ENCODE measurements around the gene ACTR3. TPM values are rescaled to one million over a fixed set of nuclear protein-coding genes. Genes with fewer than 3 reads are reported as not detected.

The ACTR3 gene
- total RNA-seq, 1 experiment from 2014 or later, result 393 TPM

GRCh38 chr2:113876503-113877387, 13.1 kb upstream of the ACTR3 start:
- peak; percentile 96 for DNase-seq (ENCODE audit: low read depth)

GRCh38 chr2:113877711-113878598, 11.9 kb upstream of the ACTR3 start:
- peak; percentile 74 for DNase-seq (ENCODE audit: low read depth)

GRCh38 chr2:113878743-113879142, 11.1 kb upstream of the ACTR3 start:
- DNase-seq (ENCODE audit: low read depth), result no peak

GRCh38 chr2:113879457-113879856, 10.4 kb upstream of the ACTR3 start:
- no peak for DNase-seq (ENCODE audit: low read depth)

DNA sequence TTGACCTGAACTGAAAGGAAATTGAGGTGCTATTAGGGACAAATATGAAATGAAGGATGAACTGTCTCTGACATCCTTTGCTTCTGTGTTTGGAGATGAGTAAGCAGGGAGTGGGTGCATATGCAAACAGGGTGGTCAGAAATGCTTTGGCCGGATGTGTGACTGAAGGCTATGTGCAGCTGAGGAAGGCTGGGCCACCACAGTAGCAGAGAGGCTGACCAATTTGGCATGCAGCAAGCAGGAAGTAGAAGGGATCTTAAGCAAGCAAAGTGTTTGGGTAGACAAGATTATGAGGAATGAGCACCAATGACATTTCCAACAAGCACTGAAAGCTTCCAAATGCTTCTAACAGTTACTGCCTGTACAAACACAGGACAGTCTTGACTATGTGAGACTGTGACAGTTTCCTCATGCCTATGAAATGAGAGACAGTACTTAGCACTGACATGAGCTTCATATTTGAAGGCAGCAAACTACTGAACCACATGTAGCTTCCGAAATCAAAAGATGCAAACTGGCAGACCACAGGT, 3.3 kb upstream of the ACTR3 start:
- DNase-seq (ENCODE audit: low read depth), result peak; percentile 83

- DNase-seq (ENCODE audit: low read depth), result no peak
These were observed 2.7 kb upstream of the ACTR3 start for GRCh38 chr2:113887009-113887792.

- DNase-seq (ENCODE audit: low read depth), result no peak
These were observed 1.0 kb upstream of the ACTR3 start for GRCh38 chr2:113888641-113889470.

- DNase-seq (ENCODE audit: low read depth), result peak; percentile 84
These were observed 655 bp downstream of the ACTR3 start for GRCh38 chr2:113890253-113891235.

- no peak for DNase-seq (ENCODE audit: low read depth)
These were observed 1.5 kb downstream of the ACTR3 start for GRCh38 chr2:113891265-113891959.

DNA sequence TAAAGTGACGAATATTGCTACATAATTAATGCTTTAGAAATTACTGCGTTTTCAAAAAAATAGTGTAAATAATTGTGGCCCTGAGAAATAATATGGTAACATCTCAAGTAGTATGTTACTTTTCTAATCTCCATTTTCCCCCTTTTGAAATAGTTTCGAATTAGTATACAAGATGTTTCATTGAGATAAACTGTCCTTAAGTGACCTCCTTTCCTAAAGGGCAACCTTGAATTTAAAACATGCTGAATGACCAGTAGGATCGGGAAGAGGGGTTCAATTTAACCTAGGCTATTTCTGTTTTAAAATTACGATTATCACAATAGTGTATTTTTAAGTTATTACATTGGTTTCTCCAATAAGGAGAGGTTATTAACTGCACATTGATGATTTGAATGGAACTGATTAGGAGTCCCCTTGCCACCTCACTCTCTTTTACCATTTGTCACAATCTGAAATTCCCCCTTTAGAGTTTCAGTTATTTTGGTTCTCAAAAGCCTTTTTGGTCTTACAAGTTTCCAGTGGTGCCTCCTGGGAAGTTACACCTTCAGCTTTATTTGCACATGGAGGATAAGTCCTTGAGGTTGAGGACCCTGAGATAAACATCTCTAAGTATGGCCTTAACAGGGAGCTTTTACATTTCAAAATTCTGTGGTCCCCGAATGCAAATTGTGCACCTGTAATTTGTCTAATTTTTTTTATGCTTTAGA, 2.3 kb downstream of the ACTR3 start:
- DNase-seq (ENCODE audit: low read depth), result no peak

- DNase-seq (ENCODE audit: low read depth), result peak; percentile 89
These were observed 4.4 kb downstream of the ACTR3 start for GRCh38 chr2:113894156-113894743.

- no peak for DNase-seq (ENCODE audit: low read depth)
These were observed 5.4 kb downstream of the ACTR3 start for GRCh38 chr2:113895301-113895700.

- DNase-seq (ENCODE audit: low read depth), result no peak
These were observed 6.1 kb downstream of the ACTR3 start for GRCh38 chr2:113895819-113896563.

GRCh38 chr2:113896791-113897190, 6.9 kb downstream of the ACTR3 start:
- DNase-seq (ENCODE audit: low read depth), result no peak

DNA sequence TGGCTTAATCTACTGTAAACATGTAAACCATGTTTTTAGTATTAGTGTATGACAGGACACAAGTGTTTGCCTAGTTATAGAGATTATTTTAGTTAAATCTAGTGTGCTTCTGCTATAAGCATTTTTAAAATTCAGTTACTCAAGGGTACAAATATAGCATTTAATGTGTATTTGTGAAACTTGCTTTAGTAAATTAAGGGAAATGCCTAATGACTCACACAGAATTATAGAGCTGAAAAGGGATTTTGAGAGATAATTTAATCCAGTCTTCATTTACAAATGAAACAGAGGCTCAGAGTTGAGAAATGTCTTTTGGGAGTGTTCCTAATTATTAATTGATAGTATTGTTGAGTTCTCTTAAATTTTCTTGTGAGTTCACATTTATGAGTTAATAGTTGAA, 8.2 kb downstream of the ACTR3 start:
- no peak for DNase-seq (ENCODE audit: low read depth)

DNA sequence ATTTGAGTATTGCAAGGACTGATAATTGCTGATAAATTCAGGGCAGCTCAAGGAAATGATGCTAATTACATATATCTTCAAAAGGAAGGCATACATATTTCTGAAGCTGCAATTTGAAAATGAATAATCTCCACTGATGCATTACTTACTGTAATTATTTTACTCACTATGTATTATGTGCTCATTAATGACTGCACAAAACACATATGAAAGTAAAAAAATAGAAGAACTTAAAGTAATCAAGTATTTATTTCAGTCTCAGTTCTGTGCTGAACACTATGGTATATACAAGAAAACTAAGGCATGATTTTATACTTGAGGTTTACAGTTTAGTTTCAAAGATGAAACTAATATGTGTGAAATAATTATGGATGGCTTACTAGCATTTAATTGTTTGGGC, 9.3 kb downstream of the ACTR3 start:
- no peak for DNase-seq (ENCODE audit: low read depth)

- no peak for DNase-seq (ENCODE audit: low read depth)
These were observed 12.1 kb downstream of the ACTR3 start for GRCh38 chr2:113901943-113902342.

All from M059J (cell line).